Subcutaneous adipose tissue (tissue), 4 donors: ENCODE measurements around the gene ZSCAN31. TPM values are rescaled to one million over a fixed set of nuclear protein-coding genes. Genes with fewer than 3 reads are reported as not detected.

Source experiments
- CTCF ChIP-seq: fragments of 450-650 bp; IDR thresholded peaks from one replicate; pipeline ENCODE4 v1.5.1; 2016; ENCODE audit warnings: low read depth, mild to moderate bottlenecking, control low read depth, antibody characterized with exemption, moderate library complexity
- total RNA-seq, 4 donors: library from RNA; depleted of rRNA; stranded (reverse); fragments of >200 nt; gene quantifications; one replicate each; pipeline ENCODE4 v1.1.0, GENCODE V29; 2016

The ZSCAN31 gene
- total RNA-seq, 4 donors from 2014 or later = 4.1 to 9.8 (median 4.6) TPM

DNA sequence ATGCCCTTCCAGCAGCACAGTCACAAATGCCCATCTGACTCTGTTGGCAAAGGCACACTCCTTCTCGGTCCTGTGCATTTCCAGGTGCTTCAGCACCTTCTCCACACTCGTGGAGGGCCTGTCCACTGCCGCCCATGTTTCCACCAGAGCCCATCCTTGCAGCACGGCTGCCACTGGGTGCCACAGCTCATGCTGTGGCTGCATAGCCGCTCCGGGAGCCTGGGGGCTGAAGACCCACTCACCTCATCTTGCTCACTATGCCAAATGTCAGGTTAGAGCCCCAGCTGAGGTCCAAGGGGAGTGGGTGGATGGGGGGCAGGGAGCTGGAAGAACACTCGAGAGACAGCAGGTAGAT, 20.7 kb upstream of the ZSCAN31 start:
- no peak for TF ChIP-seq CTCF

GRCh38 chr6:28355743-28356665, 20.1 kb upstream of the ZSCAN31 start:
- TF ChIP-seq CTCF = no peak

GRCh38 chr6:28354688-28355554, 19.0 kb upstream of the ZSCAN31 start:
- TF ChIP-seq CTCF = no peak

GRCh38 chr6:28353981-28354676, 18.2 kb upstream of the ZSCAN31 start:
- TF ChIP-seq CTCF = no peak

DNA sequence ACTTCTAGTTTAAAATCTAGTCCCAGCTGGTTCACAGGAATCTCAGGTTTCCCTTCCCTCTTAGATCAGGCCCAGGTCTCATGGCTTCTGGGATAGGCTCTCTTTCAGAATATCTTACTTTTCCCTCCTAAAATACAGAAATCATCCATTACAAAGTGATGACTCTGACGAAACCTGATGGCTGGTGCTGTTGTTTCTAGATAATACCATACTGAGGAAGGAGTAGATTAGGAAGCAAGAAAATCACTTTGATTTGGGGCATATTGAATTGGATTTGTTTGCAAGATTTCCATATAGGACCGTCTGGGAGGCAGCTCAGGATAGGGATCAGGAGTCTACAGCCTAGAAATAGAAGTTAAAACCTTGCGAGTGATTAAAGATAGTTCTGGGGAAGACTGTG, 17.4 kb upstream of the ZSCAN31 start:
- TF ChIP-seq CTCF = no peak

DNA sequence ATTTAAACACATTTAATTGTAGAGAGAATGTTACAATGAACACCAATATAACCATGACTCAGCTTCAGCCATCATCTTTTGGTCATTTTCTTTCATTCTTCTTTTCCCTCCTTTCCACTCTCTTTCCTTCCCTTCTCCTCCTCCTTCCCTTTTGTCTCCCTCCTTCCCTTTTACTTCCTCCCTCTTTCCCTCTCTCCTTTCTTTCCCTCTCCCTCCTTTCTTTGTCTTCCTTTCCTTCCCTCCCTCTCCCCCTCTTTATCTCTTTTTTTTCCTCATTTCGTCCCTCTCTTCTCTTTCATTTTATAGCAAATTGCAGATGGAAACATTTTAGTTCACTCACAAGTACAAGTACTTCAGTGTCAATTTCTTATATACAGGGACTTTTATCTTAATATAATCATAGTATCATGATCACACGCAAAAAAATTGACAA, 15.6 kb upstream of the ZSCAN31 start:
- no peak for TF ChIP-seq CTCF
